Posterior vena cava (tissue), 2 donors: Measurements from ENCODE around the gene CNIH4. TPM values are rescaled to one million over a fixed set of nuclear protein-coding genes. Genes with fewer than 3 reads are reported as not detected.

Source experiments
- microRNA-seq, 2 donors: library from miRNA; unstranded; fragments of <30 nt; microRNA quantifications; one replicate each; pipeline ENCODE4 v1.2.0, GENCODE V29; 2020 to 2021; ENCODE audit warnings: borderline microRNAs expressed in 2 of 2
- total RNA-seq, 2 donors: library from RNA; stranded (reverse); fragmentation: NEBNext Ultra II Directional; extraction: Animal tissue kit (Norgen Biotek cat#: 25700); gene quantifications; one replicate each; pipeline ENCODE4 v1.2.1, GENCODE V29; 2021
- donor health status: DM: yes; HTN: yes; CAD: no.
- donor health status: DM: yes; HTN: yes; CAD: no.

CNIH4 gene
- total RNA-seq, 2 donors from 2014 or later: 62.2 to 77.7 TPM

Small RNAs within 50 kb of the gene (microRNA-seq; reads per million reads assigned to microRNA genes)
- 0.52 to 3.2 reads per million in 2 donors for gene MIR4742

Other genes starting within 250 kb of the CNIH4 start
- 10 to 100 TPM; 26.5 to 28.1 TPM for gene FBXO28, start 242.8 kb upstream of the CNIH4 start, total RNA-seq
- gene DEGS1, start 173.6 kb upstream of the CNIH4 start, total RNA-seq: 100 to 1,000 TPM in 1 of 2 donors, 10 to 100 TPM in 1; 91.5 to 109 TPM
- gene NVL, start 26.7 kb upstream of the CNIH4 start, total RNA-seq: 10 to 100 TPM; 17.7 to 19.3 TPM
- gene WDR26, start 77.9 kb downstream of the CNIH4 start, total RNA-seq: 10 to 100 TPM; 68.6 to 72.8 TPM